ENCODE results near the gene PEX12. TPM values are rescaled to one million over a fixed set of nuclear protein-coding genes. Genes with fewer than 3 reads are reported as not detected.

Gene PEX12
- total RNA-seq, 1 experiment from 2014 or later = 5.2 TPM

DNA sequence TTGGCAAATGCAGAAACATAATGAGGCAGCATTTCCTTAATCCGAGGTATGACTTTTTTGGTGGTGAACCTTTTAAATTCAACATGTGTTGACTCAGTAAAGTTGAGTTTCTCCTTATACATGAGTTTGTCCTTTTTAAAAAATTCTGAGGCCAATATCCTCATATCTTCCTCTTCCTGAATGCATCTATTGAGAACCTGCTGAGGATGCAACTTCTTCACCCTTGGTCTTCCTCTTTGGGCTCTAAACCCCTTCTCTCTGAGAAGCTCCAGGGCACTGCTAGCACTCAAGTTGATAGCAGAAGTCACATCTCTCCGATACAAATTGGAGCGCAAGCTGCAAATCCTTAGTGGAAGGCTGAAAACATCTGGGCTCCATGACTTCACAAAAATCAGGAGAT, 21.0 kb downstream of the PEX12 start:
- POLR2A ChIA-PET = no interaction called here
- no peak for ATAC-seq

DNA sequence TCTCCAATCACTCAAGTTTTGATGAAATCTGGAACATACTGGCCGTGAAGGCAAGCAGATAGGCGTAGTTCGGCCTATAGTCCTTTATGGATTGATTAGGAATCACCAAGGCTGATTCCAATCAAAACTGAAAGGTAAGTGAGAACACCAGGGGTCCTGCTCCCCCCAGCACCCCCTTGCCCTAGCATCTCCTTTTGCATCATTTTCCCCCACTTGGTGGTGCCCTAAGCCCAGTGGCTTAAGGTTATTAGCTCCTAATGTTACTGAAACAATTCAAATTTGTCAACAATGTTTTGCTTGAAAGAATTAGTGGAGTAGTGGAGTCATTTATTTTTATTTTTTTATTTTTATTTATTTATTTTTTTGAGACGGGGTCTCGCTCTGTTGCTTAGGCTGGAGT, 22.7 kb downstream of the PEX12 start:
- no peak for DNase-seq (ENCODE audit: low spot score)
- no peak for ATAC-seq
- CTCF ChIA-PET = interaction anchor here (0.7 to 1.4 kb wide), 6 partner anchors 58 to 209 kb away, joined by 3 to 7 read pairs (median 4); no protein-coding TSS in a partner anchor
- Mint-ChIP-seq H3K36me3 (no peaks in the 10 kb centered on the region), H3K27me3 (ENCODE audit: low read depth) (peaks cover 19% of the 10 kb centered on the region), H3K4me3 (no peak overlapping the region), H3K4me1 (peaks cover 11% of the 10 kb centered on the region), H3K27ac (no peak overlapping the region), H3K9me3 (no peaks in the 10 kb centered on the region)
- POLR2A ChIA-PET = interaction anchor here (0.6 to 1.0 kb wide), 3 partner anchors 24 to 542 kb away, joined by 3 to 10 read pairs (median 3); no protein-coding TSS in a partner anchor
- TF ChIP-seq CBFB (CRISPR knock-in tag; IDR thresholded peaks at IDR 0.05; ENCODE audit: low read depth) (no peak), ZNF317 (CRISPR knock-in tag; IDR thresholded peaks at IDR 0.05; ENCODE audit: borderline replicate concordance, low read depth) (no peak), CREM (CRISPR knock-in tag; IDR thresholded peaks at IDR 0.05) (no peak), ZNF121 (CRISPR knock-in tag; IDR thresholded peaks at IDR 0.05) (no peak), GTF2I (CRISPR knock-in tag; conservative IDR thresholded peaks at IDR 0.05) (no peak), FOXJ3 (CRISPR knock-in tag; IDR thresholded peaks at IDR 0.05; ENCODE audit: borderline replicate concordance) (no peak), MXD4 (CRISPR knock-in tag; IDR thresholded peaks at IDR 0.05; ENCODE audit: borderline replicate concordance) (no peak), GRHL2 (CRISPR knock-in tag; IDR thresholded peaks at IDR 0.05; ENCODE audit: insufficient replicate concordance, severe bottlenecking) (no peak)
- TF ChIP-seq, protein P1, sequence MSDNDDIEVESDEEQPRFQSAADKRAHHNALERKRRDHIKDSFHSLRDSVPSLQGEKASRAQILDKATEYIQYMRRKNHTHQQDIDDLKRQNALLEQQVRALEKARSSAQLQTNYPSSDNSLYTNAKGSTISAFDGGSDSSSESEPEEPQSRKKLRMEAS (CRISPR knock-in tag; IDR thresholded peaks at IDR 0.05) = no peak
- TF ChIP-seq, protein P2, sequence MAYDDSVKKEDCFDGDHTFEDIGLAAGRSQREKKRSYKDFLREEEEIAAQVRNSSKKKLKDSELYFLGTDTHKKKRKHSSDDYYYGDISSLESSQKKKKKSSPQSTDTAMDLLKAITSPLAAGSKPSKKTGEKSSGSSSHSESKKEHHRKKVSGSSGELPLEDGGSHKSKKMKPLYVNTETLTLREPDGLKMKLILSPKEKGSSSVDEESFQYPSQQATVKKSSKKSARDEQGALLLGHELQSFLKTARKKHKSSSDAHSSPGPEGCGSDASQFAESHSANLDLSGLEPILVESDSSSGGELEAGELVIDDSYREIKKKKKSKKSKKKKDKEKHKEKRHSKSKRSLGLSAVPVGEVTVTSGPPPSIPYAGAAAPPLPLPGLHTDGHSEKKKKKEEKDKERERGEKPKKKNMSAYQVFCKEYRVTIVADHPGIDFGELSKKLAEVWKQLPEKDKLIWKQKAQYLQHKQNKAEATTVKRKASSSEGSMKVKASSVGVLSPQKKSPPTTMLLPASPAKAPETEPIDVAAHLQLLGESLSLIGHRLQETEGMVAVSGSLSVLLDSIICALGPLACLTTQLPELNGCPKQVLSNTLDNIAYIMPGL (CRISPR knock-in tag; IDR thresholded peaks at IDR 0.05) = no peak
- TF ChIP-seq, protein P3, sequence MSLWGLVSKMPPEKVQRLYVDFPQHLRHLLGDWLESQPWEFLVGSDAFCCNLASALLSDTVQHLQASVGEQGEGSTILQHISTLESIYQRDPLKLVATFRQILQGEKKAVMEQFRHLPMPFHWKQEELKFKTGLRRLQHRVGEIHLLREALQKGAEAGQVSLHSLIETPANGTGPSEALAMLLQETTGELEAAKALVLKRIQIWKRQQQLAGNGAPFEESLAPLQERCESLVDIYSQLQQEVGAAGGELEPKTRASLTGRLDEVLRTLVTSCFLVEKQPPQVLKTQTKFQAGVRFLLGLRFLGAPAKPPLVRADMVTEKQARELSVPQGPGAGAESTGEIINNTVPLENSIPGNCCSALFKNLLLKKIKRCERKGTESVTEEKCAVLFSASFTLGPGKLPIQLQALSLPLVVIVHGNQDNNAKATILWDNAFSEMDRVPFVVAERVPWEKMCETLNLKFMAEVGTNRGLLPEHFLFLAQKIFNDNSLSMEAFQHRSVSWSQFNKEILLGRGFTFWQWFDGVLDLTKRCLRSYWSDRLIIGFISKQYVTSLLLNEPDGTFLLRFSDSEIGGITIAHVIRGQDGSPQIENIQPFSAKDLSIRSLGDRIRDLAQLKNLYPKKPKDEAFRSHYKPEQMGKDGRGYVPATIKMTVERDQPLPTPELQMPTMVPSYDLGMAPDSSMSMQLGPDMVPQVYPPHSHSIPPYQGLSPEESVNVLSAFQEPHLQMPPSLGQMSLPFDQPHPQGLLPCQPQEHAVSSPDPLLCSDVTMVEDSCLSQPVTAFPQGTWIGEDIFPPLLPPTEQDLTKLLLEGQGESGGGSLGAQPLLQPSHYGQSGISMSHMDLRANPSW (CRISPR knock-in tag; conservative IDR thresholded peaks at IDR 0.05; ENCODE audit: low read depth) = no peak
- TF ChIP-seq, protein P4, sequence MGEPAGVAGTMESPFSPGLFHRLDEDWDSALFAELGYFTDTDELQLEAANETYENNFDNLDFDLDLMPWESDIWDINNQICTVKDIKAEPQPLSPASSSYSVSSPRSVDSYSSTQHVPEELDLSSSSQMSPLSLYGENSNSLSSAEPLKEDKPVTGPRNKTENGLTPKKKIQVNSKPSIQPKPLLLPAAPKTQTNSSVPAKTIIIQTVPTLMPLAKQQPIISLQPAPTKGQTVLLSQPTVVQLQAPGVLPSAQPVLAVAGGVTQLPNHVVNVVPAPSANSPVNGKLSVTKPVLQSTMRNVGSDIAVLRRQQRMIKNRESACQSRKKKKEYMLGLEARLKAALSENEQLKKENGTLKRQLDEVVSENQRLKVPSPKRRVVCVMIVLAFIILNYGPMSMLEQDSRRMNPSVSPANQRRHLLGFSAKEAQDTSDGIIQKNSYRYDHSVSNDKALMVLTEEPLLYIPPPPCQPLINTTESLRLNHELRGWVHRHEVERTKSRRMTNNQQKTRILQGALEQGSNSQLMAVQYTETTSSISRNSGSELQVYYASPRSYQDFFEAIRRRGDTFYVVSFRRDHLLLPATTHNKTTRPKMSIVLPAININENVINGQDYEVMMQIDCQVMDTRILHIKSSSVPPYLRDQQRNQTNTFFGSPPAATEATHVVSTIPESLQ (CRISPR knock-in tag; IDR thresholded peaks at IDR 0.05) = no peak
- TF ChIP-seq, protein P5, sequence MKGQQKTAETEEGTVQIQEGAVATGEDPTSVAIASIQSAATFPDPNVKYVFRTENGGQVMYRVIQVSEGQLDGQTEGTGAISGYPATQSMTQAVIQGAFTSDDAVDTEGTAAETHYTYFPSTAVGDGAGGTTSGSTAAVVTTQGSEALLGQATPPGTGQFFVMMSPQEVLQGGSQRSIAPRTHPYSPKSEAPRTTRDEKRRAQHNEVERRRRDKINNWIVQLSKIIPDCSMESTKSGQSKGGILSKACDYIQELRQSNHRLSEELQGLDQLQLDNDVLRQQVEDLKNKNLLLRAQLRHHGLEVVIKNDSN (CRISPR knock-in tag; IDR thresholded peaks at IDR 0.05) = no peak

More for the DNA sequence above, 21.0 kb downstream of the PEX12 start:
- CTCF ChIA-PET = no interaction called here
- Mint-ChIP-seq H3K27ac (no peak overlapping the region), H3K9me3 (no peaks in the 10 kb centered on the region), H3K4me1 (no peaks in the 10 kb centered on the region), H3K4me3 (no peak overlapping the region), H3K27me3 (ENCODE audit: low read depth) (peaks cover 19% of the 10 kb centered on the region), H3K36me3 (no peaks in the 10 kb centered on the region)
- DNase-seq (ENCODE audit: low spot score) = no peak
- TF ChIP-seq ZNF263 (CRISPR knock-in tag; IDR thresholded peaks at IDR 0.05; ENCODE audit: low read depth) (no peak), HMGA2 (CRISPR knock-in tag; IDR thresholded peaks at IDR 0.05) (no peak), ZNF671 (CRISPR knock-in tag; IDR thresholded peaks at IDR 0.05) (no peak), ETV6 (CRISPR knock-in tag; IDR thresholded peaks at IDR 0.05) (no peak), TEAD1 (CRISPR knock-in tag; IDR thresholded peaks at IDR 0.05) (no peak), ZNF219 (CRISPR knock-in tag; IDR thresholded peaks at IDR 0.05; ENCODE audit: borderline replicate concordance) (no peak), TEAD4 (CRISPR knock-in tag; IDR thresholded peaks at IDR 0.05) (no peak)
- TF ChIP-seq, protein P6, sequence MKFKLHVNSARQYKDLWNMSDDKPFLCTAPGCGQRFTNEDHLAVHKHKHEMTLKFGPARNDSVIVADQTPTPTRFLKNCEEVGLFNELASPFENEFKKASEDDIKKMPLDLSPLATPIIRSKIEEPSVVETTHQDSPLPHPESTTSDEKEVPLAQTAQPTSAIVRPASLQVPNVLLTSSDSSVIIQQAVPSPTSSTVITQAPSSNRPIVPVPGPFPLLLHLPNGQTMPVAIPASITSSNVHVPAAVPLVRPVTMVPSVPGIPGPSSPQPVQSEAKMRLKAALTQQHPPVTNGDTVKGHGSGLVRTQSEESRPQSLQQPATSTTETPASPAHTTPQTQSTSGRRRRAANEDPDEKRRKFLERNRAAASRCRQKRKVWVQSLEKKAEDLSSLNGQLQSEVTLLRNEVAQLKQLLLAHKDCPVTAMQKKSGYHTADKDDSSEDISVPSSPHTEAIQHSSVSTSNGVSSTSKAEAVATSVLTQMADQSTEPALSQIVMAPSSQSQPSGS (CRISPR knock-in tag; IDR thresholded peaks at IDR 0.05; ENCODE audit: borderline replicate concordance, low read depth) = no peak
- TF ChIP-seq, protein P7, sequence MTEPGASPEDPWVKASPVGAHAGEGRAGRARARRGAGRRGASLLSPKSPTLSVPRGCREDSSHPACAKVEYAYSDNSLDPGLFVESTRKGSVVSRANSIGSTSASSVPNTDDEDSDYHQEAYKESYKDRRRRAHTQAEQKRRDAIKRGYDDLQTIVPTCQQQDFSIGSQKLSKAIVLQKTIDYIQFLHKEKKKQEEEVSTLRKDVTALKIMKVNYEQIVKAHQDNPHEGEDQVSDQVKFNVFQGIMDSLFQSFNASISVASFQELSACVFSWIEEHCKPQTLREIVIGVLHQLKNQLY (CRISPR knock-in tag; IDR thresholded peaks at IDR 0.05) = no peak
